Activated CD4-positive, alpha-beta T cell treated with anti-CD3 and anti-CD28 coated beads, Interleukin-2, amount 10 ng/mL, durations not matched to agents 7 days and 5 days (primary cell): ENCODE measurements around the gene NGB. TPM values are rescaled to one million over a fixed set of nuclear protein-coding genes. Genes with fewer than 3 reads are reported as not detected.

Source experiments
- CTCF ChIA-PET: fragments of 350-600 bp; sonication (Branson Sonifier 250); formaldehyde crosslinking; loops from one replicate; lab custom pipeline; 2021; ENCODE audit warnings: antibody characterized with exemption; lab: Charles Lee
- POLR2A ChIA-PET: fragments of 350-600 bp; sonication (Branson Sonifier 250); formaldehyde crosslinking; loops from one replicate; lab custom pipeline; 2021; ENCODE audit warnings: antibody characterized with exemption; lab: Charles Lee
- DNase-seq: peaks from one replicate; pipeline ENCODE4 v3.0.0-alpha.2; 2020
- H3K27ac Mint-ChIP-seq: one replicate; pipeline ENCODE4 v1.8.0; 2021; ENCODE audit warnings: mild to moderate bottlenecking, moderate library complexity, mixed read lengths
- H3K27me3 Mint-ChIP-seq: one replicate; pipeline ENCODE4 v1.8.0; 2021; ENCODE audit warnings: mixed read lengths
- H3K36me3 Mint-ChIP-seq: one replicate; pipeline ENCODE4 v1.8.0; 2021; ENCODE audit warnings: low read depth, mixed read lengths
- H3K4me1 Mint-ChIP-seq: one replicate; pipeline ENCODE4 v1.8.0; 2021; ENCODE audit warnings: mixed read lengths
- H3K4me3 Mint-ChIP-seq: one replicate; pipeline ENCODE4 v1.8.0; 2021; ENCODE audit warnings: mild to moderate bottlenecking, moderate library complexity, mixed read lengths
- H3K9me3 Mint-ChIP-seq: one replicate; pipeline ENCODE4 v1.8.0; 2021; ENCODE audit warnings: mixed read lengths
- total RNA-seq, 2 experiments: library from RNA; stranded (reverse); gene quantifications; one replicate each; pipeline ENCODE4 v1.2.3, GENCODE V29; 2021

NGB gene
- total RNA-seq, 2 experiments from 2014 or later = not detected

GRCh38 chr14:77309131-77309530 lies 38.1 kb upstream of the NGB start:
- Mint-ChIP-seq H3K4me1 (peaks cover 14% of the 10 kb centered on the region), H3K4me3 (no peak overlapping the region), H3K9me3 (no peaks in the 10 kb centered on the region), H3K36me3 (no peaks in the 10 kb centered on the region), H3K27me3 (no peaks in the 10 kb centered on the region), H3K27ac (no peak overlapping the region)
- ChIA-PET POLR2A (no interaction called here), CTCF (interaction anchor here (0.9 kb wide), 1 partner anchor 8 kb away, joined by 4 read pairs; no protein-coding TSS in a partner anchor)
- DNase-seq = no peak

- POLR2A ChIA-PET = no interaction called here
- H3K27ac Mint-ChIP-seq = no peak overlapping the region
Observed at GRCh38 chr14:77306851-77307496, 36.0 kb upstream of the NGB start.

GRCh38 chr14:77306416-77306815 lies 35.4 kb upstream of the NGB start:
- H3K27ac Mint-ChIP-seq = no peak overlapping the region
- no peaks in the 10 kb centered on the region for H3K36me3 Mint-ChIP-seq
- DNase-seq = no peak
- ChIA-PET POLR2A (no interaction called here), CTCF (interaction anchor here (1.1 to 7.7 kb wide), 3 partner anchors 8 to 153 kb away, joined by 3 to 83 read pairs (median 4); no protein-coding TSS in a partner anchor)
- no peaks in the 10 kb centered on the region for H3K27me3 Mint-ChIP-seq
- no peaks in the 10 kb centered on the region for H3K9me3 Mint-ChIP-seq
- no peak overlapping the region for H3K4me3 Mint-ChIP-seq
- peaks cover 29% of the 10 kb centered on the region for H3K4me1 Mint-ChIP-seq

More at GRCh38 chr14:77306851-77307496, 36.0 kb upstream of the NGB start:
- Mint-ChIP-seq H3K36me3 (no peaks in the 10 kb centered on the region), H3K9me3 (no peaks in the 10 kb centered on the region), H3K27me3 (no peaks in the 10 kb centered on the region), H3K4me3 (no peak overlapping the region), H3K4me1 (peaks cover 29% of the 10 kb centered on the region)
- CTCF ChIA-PET = interaction anchor here (0.9 to 7.7 kb wide), 4 partner anchors 8 to 152 kb away, joined by 3 to 83 read pairs (median 4); partner anchors contain the start of gene GSTZ1
- DNase-seq = no peak

GRCh38 chr14:77305696-77306095 lies 34.7 kb upstream of the NGB start:
- Mint-ChIP-seq H3K27ac (no peak overlapping the region), H3K36me3 (no peaks in the 10 kb centered on the region), H3K9me3 (no peaks in the 10 kb centered on the region), H3K4me3 (no peak overlapping the region), H3K27me3 (no peaks in the 10 kb centered on the region), H3K4me1 (peaks cover 29% of the 10 kb centered on the region)
- no peak for DNase-seq
- ChIA-PET CTCF (interaction anchor here (7.7 kb wide), 1 partner anchor 9 kb away, joined by 83 read pairs; no protein-coding TSS in a partner anchor), POLR2A (no interaction called here)

- Mint-ChIP-seq H3K4me3 (no peak overlapping the region), H3K27me3 (no peaks in the 10 kb centered on the region), H3K27ac (peak overlapping the region; percentile 16), H3K4me1 (peaks cover 21% of the 10 kb centered on the region), H3K36me3 (no peaks in the 10 kb centered on the region), H3K9me3 (no peaks in the 10 kb centered on the region)
- ChIA-PET CTCF (interaction anchor here (0.5 to 7.7 kb wide), 9 partner anchors 11 to 967 kb away, joined by 3 to 83 read pairs (median 3); partner anchors contain the start of genes GSTZ1 and POMT2), POLR2A (interaction anchor here (0.7 kb wide), 1 partner anchor 12 kb away, joined by 3 read pairs; no protein-coding TSS in a partner anchor)
- DNase-seq = peak; percentile 41
Observed at GRCh38 chr14:77303417-77304156, 32.6 kb upstream of the NGB start.

- ChIA-PET POLR2A (no interaction called here), CTCF (interaction anchor here (1.2 to 7.7 kb wide), 4 partner anchors 7 to 156 kb away, joined by 3 to 83 read pairs (median 3); no protein-coding TSS in a partner anchor)
- Mint-ChIP-seq H3K36me3 (no peaks in the 10 kb centered on the region), H3K4me3 (no peak overlapping the region), H3K27me3 (no peaks in the 10 kb centered on the region), H3K27ac (no peak overlapping the region), H3K9me3 (no peaks in the 10 kb centered on the region), H3K4me1 (peaks cover 19% of the 10 kb centered on the region)
- peak; percentile 27 for DNase-seq
Observed at GRCh38 chr14:77302926-77303325, 31.9 kb upstream of the NGB start.

GRCh38 chr14:77301103-77301502 lies 30.1 kb upstream of the NGB start:
- CTCF ChIA-PET = interaction anchor here (0.8 to 7.7 kb wide), 7 partner anchors 8 to 249 kb away, joined by 3 to 83 read pairs (median 4); partner anchors contain the start of genes GSTZ1 and POMT2

GRCh38 chr14:77299771-77300170 lies 28.8 kb upstream of the NGB start:
- H3K4me1 Mint-ChIP-seq = peaks cover 17% of the 10 kb centered on the region
- H3K27me3 Mint-ChIP-seq = no peaks in the 10 kb centered on the region
- H3K27ac Mint-ChIP-seq = no peak overlapping the region
- ChIA-PET POLR2A (no interaction called here), CTCF (interaction anchor here (1.6 kb wide), 1 partner anchor 21 kb away, joined by 5 read pairs; the partner anchor contains the start of genes GSTZ1 and POMT2)
- DNase-seq = no peak
- no peaks in the 10 kb centered on the region for H3K9me3 Mint-ChIP-seq
- H3K4me3 Mint-ChIP-seq = no peak overlapping the region
- no peaks in the 10 kb centered on the region for H3K36me3 Mint-ChIP-seq

More at GRCh38 chr14:77301103-77301502, 30.1 kb upstream of the NGB start:
- no peaks in the 10 kb centered on the region for H3K36me3 Mint-ChIP-seq
- H3K27me3 Mint-ChIP-seq = no peaks in the 10 kb centered on the region
- no peak overlapping the region for H3K4me3 Mint-ChIP-seq
- H3K27ac Mint-ChIP-seq = no peak overlapping the region
- H3K4me1 Mint-ChIP-seq = peaks cover 17% of the 10 kb centered on the region
- POLR2A ChIA-PET = no interaction called here
- H3K9me3 Mint-ChIP-seq = no peaks in the 10 kb centered on the region
- DNase-seq = peak; percentile 74

- H3K4me3 Mint-ChIP-seq = no peak overlapping the region
- H3K27me3 Mint-ChIP-seq = no peaks in the 10 kb centered on the region
- CTCF ChIA-PET = no interaction called here
- no peaks in the 10 kb centered on the region for H3K4me1 Mint-ChIP-seq
- no peak for DNase-seq
- no peak overlapping the region for H3K27ac Mint-ChIP-seq
- no peaks in the 10 kb centered on the region for H3K36me3 Mint-ChIP-seq
- POLR2A ChIA-PET = no interaction called here
- H3K9me3 Mint-ChIP-seq = no peaks in the 10 kb centered on the region
Observed at GRCh38 chr14:77296906-77297305, 25.9 kb upstream of the NGB start.

- Mint-ChIP-seq H3K36me3 (no peaks in the 10 kb centered on the region), H3K27me3 (no peaks in the 10 kb centered on the region), H3K4me3 (no peak overlapping the region), H3K9me3 (no peaks in the 10 kb centered on the region), H3K4me1 (no peaks in the 10 kb centered on the region), H3K27ac (no peak overlapping the region)
- POLR2A ChIA-PET = no interaction called here
- CTCF ChIA-PET = interaction anchor here (1.5 kb wide), 1 partner anchor 83 kb away, joined by 4 read pairs; no protein-coding TSS in a partner anchor
- DNase-seq = no peak
Observed at GRCh38 chr14:77296155-77296554, 25.1 kb upstream of the NGB start.

GRCh38 chr14:77290705-77291104 lies 19.7 kb upstream of the NGB start:
- Mint-ChIP-seq H3K9me3 (no peaks in the 10 kb centered on the region), H3K27me3 (no peaks in the 10 kb centered on the region), H3K36me3 (no peaks in the 10 kb centered on the region), H3K27ac (no peak overlapping the region), H3K4me1 (no peaks in the 10 kb centered on the region), H3K4me3 (no peak overlapping the region)
- POLR2A ChIA-PET = no interaction called here
- DNase-seq = no peak
- CTCF ChIA-PET = no interaction called here

- Mint-ChIP-seq H3K27me3 (no peaks in the 10 kb centered on the region), H3K36me3 (no peaks in the 10 kb centered on the region), H3K4me3 (no peak overlapping the region), H3K27ac (no peak overlapping the region), H3K4me1 (no peaks in the 10 kb centered on the region), H3K9me3 (no peaks in the 10 kb centered on the region)
- POLR2A ChIA-PET = no interaction called here
- CTCF ChIA-PET = interaction anchor here (0.9 to 1.0 kb wide), 2 partner anchors 20 to 30 kb away, joined by 3 read pairs; no protein-coding TSS in a partner anchor
- no peak for DNase-seq
Observed at GRCh38 chr14:77286576-77286975, 15.6 kb upstream of the NGB start.
